Measurements from ENCODE around the gene ZDHHC18.

ZDHHC18 gene

GRCh38 chr1:26784023-26784871 lies 42.2 kb upstream of the ZDHHC18 start:
- DNase-seq (ENCODE audit: low read depth): peak; percentile 46
- TF ChIP-seq CTCF (conservative IDR thresholded peaks at IDR 0.05; ENCODE audit: low read depth, low read length): no peak

GRCh38 chr1:26784886-26785285 lies 41.6 kb upstream of the ZDHHC18 start:
- no peak for TF ChIP-seq CTCF (conservative IDR thresholded peaks at IDR 0.05; ENCODE audit: low read depth, low read length)
- H3K4me3 ChIP-seq (ENCODE audit: low read length): no peak overlapping the region

More at GRCh38 chr1:26784023-26784871, 42.2 kb upstream of the ZDHHC18 start:
- H3K4me3 ChIP-seq (ENCODE audit: low read length): no peak overlapping the region

GRCh38 chr1:26785611-26786436 lies 40.7 kb upstream of the ZDHHC18 start:
- DNase-seq (ENCODE audit: low read depth): peak; percentile 40
- no peak overlapping the region for H3K4me3 ChIP-seq (ENCODE audit: low read length)

More at GRCh38 chr1:26784886-26785285, 41.6 kb upstream of the ZDHHC18 start:
- no peak for DNase-seq (ENCODE audit: low read depth)

GRCh38 chr1:26786437-26787380 lies 39.8 kb upstream of the ZDHHC18 start:
- peak overlapping the region; percentile 76 for H3K4me3 ChIP-seq (ENCODE audit: low read length)
- no peak for DNase-seq (ENCODE audit: low read depth)
- no peak for TF ChIP-seq CTCF (conservative IDR thresholded peaks at IDR 0.05; ENCODE audit: low read depth, low read length)

More at GRCh38 chr1:26785611-26786436, 40.7 kb upstream of the ZDHHC18 start:
- no peak for TF ChIP-seq CTCF (conservative IDR thresholded peaks at IDR 0.05; ENCODE audit: low read depth, low read length)

- H3K4me3 ChIP-seq (ENCODE audit: low read length): peak overlapping the region; percentile 76
- DNase-seq (ENCODE audit: low read depth): no peak
- TF ChIP-seq CTCF (conservative IDR thresholded peaks at IDR 0.05; ENCODE audit: low read depth, low read length): no peak
These were observed 39.1 kb upstream of the ZDHHC18 start for GRCh38 chr1:26787381-26787705.

- H3K4me3 ChIP-seq (ENCODE audit: low read length): peak within 1 kb of the TSS; percentile 76
- no peak for DNase-seq (ENCODE audit: low read depth)
- TF ChIP-seq CTCF (conservative IDR thresholded peaks at IDR 0.05; ENCODE audit: low read depth, low read length): no peak
These were observed 38.6 kb upstream of the ZDHHC18 start, which contains the start of gene PIGV for GRCh38 chr1:26787706-26788514. Gene PIGV, plus strand, starts transcription at chr1:26787950. Its CDS starts 2,866 bp downstream, at chr1:26790816.
